ENCODE results near the gene NDFIP2.
"Not testable (repeated sequence)": the region's sequence is repeated elsewhere in the genome, so short reads cannot be mapped to it uniquely, and the experiment has no call there.

The NDFIP2 gene

DNA sequence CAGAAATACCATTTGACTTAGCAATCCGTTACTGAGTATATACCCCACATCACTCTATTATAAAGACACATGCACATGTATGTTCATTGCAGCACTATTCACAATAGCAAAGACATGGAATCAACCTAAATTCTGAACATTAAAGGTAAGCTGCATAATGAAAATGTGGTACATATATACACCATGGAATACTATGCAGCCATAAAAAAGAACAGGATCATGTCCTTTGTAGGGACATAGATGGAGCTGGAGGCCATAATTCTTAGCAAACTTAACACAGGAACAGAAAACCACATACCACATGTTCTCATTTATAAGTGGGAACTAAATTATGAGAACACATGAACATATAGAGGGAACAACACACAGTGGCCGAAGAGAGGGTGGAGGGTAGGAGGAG lies 85.2 kb downstream of the NDFIP2 start:
- no peak overlapping the region for H3K4me3 ChIP-seq (ENCODE audit: low read depth, low read length)
- H3K27ac ChIP-seq (ENCODE audit: low read depth, low read length), result no peak overlapping the region
- H3K27me3 ChIP-seq (ENCODE audit: control insufficient read depth, insufficient read depth, low read length), result no peaks in the 10 kb centered on the region
- H3K4me1 ChIP-seq (ENCODE audit: control insufficient read depth, insufficient read depth, low read length), result no peaks in the 10 kb centered on the region
- H3K9me3 ChIP-seq (ENCODE audit: control insufficient read depth, insufficient read depth, low read length), result no peaks in the 10 kb centered on the region
- no peak overlapping the region for H3K9ac ChIP-seq (ENCODE audit: low read depth, low read length)
- H3K36me3 ChIP-seq (ENCODE audit: control insufficient read depth, insufficient read depth, low read length), result no peaks in the 10 kb centered on the region

DNA sequence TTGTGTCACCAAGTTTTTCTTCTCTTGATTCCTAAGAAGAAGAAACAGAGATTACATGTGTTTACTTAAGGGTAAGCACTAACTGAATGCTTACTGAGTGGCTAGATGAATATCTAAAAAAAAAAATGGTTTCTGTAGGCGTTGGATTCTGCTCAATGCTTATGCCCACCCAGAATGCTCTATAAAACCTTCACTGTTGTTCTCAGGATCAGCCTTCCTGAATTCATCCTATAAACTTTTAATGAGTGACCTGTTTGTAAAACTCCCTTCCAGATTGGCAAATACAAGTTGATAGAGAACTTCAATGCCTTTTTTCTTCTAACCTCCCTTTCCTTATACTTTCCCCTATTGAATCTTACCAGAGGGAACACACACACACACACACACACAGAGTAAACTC lies 90.2 kb downstream of the NDFIP2 start:
- no peak overlapping the region for H3K4me3 ChIP-seq (ENCODE audit: low read depth, low read length)
- H3K36me3 ChIP-seq (ENCODE audit: control insufficient read depth, insufficient read depth, low read length), result no peaks in the 10 kb centered on the region
- no peak overlapping the region for H3K27ac ChIP-seq (ENCODE audit: low read depth, low read length)
- no peak overlapping the region for H3K9ac ChIP-seq (ENCODE audit: low read depth, low read length)
- no peaks in the 10 kb centered on the region for H3K4me1 ChIP-seq (ENCODE audit: control insufficient read depth, insufficient read depth, low read length)
- no peaks in the 10 kb centered on the region for H3K27me3 ChIP-seq (ENCODE audit: control insufficient read depth, insufficient read depth, low read length)
- H3K9me3 ChIP-seq (ENCODE audit: control insufficient read depth, insufficient read depth, low read length), result no peaks in the 10 kb centered on the region

DNA sequence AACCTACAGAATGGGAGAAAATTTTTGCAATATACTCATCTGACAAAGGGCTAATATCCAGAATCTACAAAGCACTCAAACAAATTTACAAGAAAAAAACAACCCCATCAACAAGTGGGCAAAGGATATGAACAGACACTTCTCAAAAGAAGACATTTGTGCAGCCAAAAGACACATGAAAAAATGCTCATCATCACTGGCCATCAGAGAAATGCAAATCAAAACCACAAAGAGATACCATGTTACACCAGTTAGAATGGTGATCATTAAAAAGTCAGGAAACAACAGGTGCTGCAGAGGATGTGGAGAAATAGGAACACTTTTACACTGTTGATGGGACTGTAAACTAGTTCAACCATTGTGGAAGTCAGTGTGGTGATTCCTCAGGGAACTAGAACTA lies 92.9 kb downstream of the NDFIP2 start:
- H3K4me1 ChIP-seq (ENCODE audit: control insufficient read depth, insufficient read depth, low read length); H3K9ac ChIP-seq (ENCODE audit: low read depth, low read length); H3K36me3 ChIP-seq (ENCODE audit: control insufficient read depth, insufficient read depth, low read length); H3K9me3 ChIP-seq (ENCODE audit: control insufficient read depth, insufficient read depth, low read length); H3K27ac ChIP-seq (ENCODE audit: low read depth, low read length); H3K4me3 ChIP-seq (ENCODE audit: low read depth, low read length); H3K27me3 ChIP-seq (ENCODE audit: control insufficient read depth, insufficient read depth, low read length): not testable (repeated sequence)

DNA sequence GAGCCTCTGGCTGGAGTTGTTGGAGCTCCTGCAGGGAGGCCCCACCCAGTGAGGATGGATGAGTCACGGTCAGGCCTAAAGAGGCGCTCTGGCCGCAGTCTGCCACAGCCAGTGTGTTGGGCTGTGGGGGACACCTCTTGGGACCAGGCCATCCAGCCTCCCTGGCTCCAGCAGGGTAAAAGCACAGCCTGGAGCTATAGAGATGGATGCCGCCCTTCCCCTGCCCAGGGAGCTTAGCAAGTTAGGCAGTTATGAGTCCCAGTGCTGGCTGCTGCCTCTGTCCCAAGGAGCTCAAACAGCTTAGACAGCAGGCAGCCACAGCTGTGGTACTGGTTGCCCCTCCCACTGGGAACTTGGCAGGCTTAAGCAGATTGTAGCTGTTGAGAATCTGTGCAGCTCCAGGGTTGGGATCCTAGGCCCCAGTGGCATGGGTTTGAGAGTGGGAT lies 100.9 kb downstream of the NDFIP2 start:
- no peaks in the 10 kb centered on the region for H3K27me3 ChIP-seq (ENCODE audit: control insufficient read depth, insufficient read depth, low read length)
- H3K27ac ChIP-seq (ENCODE audit: low read depth, low read length), result no peak overlapping the region
- no peak overlapping the region for H3K9ac ChIP-seq (ENCODE audit: low read depth, low read length)
- no peak overlapping the region for H3K4me3 ChIP-seq (ENCODE audit: low read depth, low read length)
- no peaks in the 10 kb centered on the region for H3K36me3 ChIP-seq (ENCODE audit: control insufficient read depth, insufficient read depth, low read length)
- H3K9me3 ChIP-seq (ENCODE audit: control insufficient read depth, insufficient read depth, low read length), result peaks cover 2% of the 10 kb centered on the region
- H3K4me1 ChIP-seq (ENCODE audit: control insufficient read depth, insufficient read depth, low read length), result no peaks in the 10 kb centered on the region

DNA sequence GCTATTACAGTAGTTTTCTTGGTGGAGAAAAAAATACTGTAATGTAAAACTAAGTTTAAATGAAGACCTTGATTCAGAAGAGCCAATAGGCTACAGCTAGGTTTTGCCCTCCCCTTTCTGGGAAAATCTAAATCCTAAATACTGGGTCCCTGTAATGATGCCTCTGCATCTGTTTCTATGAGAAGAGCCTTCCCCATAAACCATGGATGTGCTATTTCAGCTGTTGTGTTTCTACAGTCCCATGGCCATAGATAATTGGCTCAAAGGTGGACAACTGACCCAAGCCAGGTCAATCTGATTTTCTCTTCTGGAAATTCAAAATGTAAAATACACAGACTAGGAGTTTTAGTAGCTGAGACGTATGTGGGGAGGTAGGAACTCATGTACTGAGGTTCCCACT lies 101.9 kb downstream of the NDFIP2 start:
- Histone ChIP-seq H3K27ac (ENCODE audit: low read depth, low read length) (no peak overlapping the region), H3K9ac (ENCODE audit: low read depth, low read length) (no peak overlapping the region), H3K27me3 (ENCODE audit: control insufficient read depth, insufficient read depth, low read length) (no peaks in the 10 kb centered on the region), H3K4me3 (ENCODE audit: low read depth, low read length) (no peak overlapping the region), H3K9me3 (ENCODE audit: control insufficient read depth, insufficient read depth, low read length) (peaks cover 2% of the 10 kb centered on the region), H3K36me3 (ENCODE audit: control insufficient read depth, insufficient read depth, low read length) (no peaks in the 10 kb centered on the region), H3K4me1 (ENCODE audit: control insufficient read depth, insufficient read depth, low read length) (no peaks in the 10 kb centered on the region)

DNA sequence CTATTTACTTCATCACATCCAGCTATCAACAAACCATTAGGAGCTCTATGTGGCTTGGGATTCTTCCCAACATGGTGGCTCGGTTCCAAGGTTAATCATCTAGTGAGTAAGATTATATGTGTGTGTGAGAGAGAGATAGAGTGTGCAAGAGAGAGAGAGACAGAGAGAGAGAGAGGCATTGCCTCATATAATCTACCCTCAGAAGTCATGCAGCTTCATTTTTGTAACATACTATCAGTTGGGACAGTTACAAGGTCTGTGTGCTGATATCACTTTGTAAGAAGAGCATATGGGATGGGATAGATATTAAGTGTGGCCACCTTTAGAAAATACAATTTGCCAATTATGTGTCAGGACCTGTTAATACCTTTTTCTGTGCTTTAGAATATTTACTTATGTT lies 104.1 kb downstream of the NDFIP2 start:
- Histone ChIP-seq H3K36me3 (ENCODE audit: control insufficient read depth, insufficient read depth, low read length) (no peaks in the 10 kb centered on the region), H3K4me3 (ENCODE audit: low read depth, low read length) (no peak overlapping the region), H3K9me3 (ENCODE audit: control insufficient read depth, insufficient read depth, low read length) (peaks cover 2% of the 10 kb centered on the region), H3K27me3 (ENCODE audit: control insufficient read depth, insufficient read depth, low read length) (no peaks in the 10 kb centered on the region), H3K4me1 (ENCODE audit: control insufficient read depth, insufficient read depth, low read length) (no peaks in the 10 kb centered on the region), H3K27ac (ENCODE audit: low read depth, low read length) (no peak overlapping the region), H3K9ac (ENCODE audit: low read depth, low read length) (no peak overlapping the region)

DNA sequence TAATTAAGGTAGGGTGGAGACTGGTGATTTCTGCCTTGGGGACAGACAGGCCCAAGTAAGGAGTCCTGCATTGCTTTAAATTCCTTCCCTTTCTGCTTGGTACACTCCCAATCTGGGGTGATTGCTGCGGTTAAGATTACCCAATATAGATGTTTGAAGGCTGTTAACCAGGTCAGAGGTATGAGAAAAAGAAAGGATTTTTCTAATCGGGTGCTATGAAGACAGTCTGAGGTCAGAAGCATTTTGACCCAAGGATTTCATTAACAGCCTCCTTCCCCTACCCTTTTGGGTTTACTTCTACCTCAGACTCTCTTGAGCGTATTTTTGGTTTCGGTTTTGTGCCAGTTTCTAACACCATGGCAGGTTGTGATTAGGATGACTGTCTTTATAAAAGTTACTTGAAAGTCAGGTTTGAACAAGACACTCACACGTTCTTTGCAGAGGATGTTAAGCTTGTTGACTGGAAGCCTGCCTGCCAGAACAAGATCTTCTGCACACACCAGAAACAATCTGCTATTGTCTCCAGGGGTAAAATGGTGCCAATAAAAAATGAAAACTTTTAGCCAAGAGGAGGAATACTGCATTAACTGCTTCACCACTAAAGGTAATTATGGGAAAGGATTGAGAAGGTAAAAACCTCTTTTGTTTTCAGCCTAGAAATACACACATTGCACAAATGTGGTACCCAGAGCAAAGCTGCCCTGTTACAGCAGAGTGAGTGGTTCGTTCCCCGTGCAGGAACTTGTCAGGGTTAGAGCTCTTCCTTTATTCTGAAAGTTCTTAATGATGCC lies 108.8 kb downstream of the NDFIP2 start:
- Histone ChIP-seq H3K27ac (ENCODE audit: low read depth, low read length) (no peak overlapping the region), H3K36me3 (ENCODE audit: control insufficient read depth, insufficient read depth, low read length) (no peaks in the 10 kb centered on the region), H3K4me3 (ENCODE audit: low read depth, low read length) (no peak overlapping the region), H3K27me3 (ENCODE audit: control insufficient read depth, insufficient read depth, low read length) (no peaks in the 10 kb centered on the region), H3K4me1 (ENCODE audit: control insufficient read depth, insufficient read depth, low read length) (no peaks in the 10 kb centered on the region), H3K9ac (ENCODE audit: low read depth, low read length) (no peak overlapping the region), H3K9me3 (ENCODE audit: control insufficient read depth, insufficient read depth, low read length) (no peaks in the 10 kb centered on the region; the same call in none of the 2 replicates)

DNA sequence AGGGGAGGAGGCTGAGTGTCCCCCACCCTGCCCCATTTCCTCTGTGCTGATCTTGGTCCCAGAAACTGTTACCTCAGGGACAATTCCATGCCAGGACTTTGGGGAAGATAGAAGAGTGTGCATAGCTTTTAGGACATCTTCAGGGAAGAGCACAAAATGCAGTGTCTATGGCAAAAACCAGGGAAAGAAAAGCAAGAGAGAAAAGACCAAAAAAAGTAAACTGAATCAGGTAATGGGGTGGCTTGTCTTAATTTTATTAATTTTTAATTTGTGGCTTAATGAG lies 109.4 kb downstream of the NDFIP2 start:
- Histone ChIP-seq H3K4me1 (ENCODE audit: control insufficient read depth, insufficient read depth, low read length) (no peaks in the 10 kb centered on the region), H3K27ac (ENCODE audit: low read depth, low read length) (no peak overlapping the region), H3K27me3 (ENCODE audit: control insufficient read depth, insufficient read depth, low read length) (no peaks in the 10 kb centered on the region), H3K9ac (ENCODE audit: low read depth, low read length) (no peak overlapping the region), H3K36me3 (ENCODE audit: control insufficient read depth, insufficient read depth, low read length) (no peaks in the 10 kb centered on the region), H3K9me3 (ENCODE audit: control insufficient read depth, insufficient read depth, low read length) (no peaks in the 10 kb centered on the region), H3K4me3 (ENCODE audit: low read depth, low read length) (no peak overlapping the region)

DNA sequence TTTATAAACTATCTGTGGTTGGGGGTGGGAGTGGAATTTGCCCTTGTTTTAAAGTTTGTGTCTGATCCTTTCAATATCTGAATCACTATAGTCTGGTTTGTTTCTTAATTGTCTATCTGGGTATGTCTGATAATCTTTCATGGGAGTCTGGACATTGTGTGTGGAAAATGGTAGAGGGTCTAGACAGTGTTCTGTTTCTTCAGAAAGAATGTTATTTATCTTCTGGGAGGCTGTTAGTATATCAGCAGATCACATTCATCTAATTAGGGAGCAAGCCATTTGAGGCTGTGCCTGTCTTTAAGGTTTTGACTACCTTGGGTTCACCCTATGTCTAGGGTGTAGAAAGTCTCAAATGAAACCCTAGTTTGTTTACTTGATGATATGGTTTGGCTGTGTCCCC lies 110.5 kb downstream of the NDFIP2 start:
- Histone ChIP-seq H3K9me3 (ENCODE audit: control insufficient read depth, insufficient read depth, low read length) (no peaks in the 10 kb centered on the region), H3K27me3 (ENCODE audit: control insufficient read depth, insufficient read depth, low read length) (no peaks in the 10 kb centered on the region)

DNA sequence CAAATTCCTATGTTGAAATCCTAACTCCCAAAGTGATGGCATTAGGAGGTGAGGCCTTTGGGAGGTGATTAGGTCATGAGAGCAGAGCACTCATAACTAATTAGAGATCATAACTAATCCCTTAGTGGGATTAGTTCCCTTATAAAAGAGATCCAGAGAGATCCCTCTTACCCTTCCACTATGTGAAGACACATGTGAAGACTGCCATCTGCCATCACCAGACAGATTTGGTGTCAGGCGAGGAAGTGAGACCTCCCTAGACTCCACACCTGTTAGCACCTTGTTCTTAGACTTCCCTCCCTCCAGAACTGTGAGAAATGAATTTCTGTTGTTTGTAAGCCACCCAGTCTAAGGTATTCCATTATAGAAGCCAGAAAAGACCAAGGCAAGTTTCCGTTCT lies 112.2 kb downstream of the NDFIP2 start:
- Histone ChIP-seq H3K36me3 (ENCODE audit: control insufficient read depth, insufficient read depth, low read length) (no peaks in the 10 kb centered on the region), H3K4me3 (ENCODE audit: low read depth, low read length) (no peak overlapping the region), H3K9ac (ENCODE audit: low read depth, low read length) (no peak overlapping the region), H3K27me3 (ENCODE audit: control insufficient read depth, insufficient read depth, low read length) (no peaks in the 10 kb centered on the region), H3K27ac (ENCODE audit: low read depth, low read length) (no peak overlapping the region), H3K9me3 (ENCODE audit: control insufficient read depth, insufficient read depth, low read length) (no peaks in the 10 kb centered on the region), H3K4me1 (ENCODE audit: control insufficient read depth, insufficient read depth, low read length) (no peaks in the 10 kb centered on the region)

More for the DNA sequence above, 110.5 kb downstream of the NDFIP2 start:
- Histone ChIP-seq H3K36me3 (ENCODE audit: control insufficient read depth, insufficient read depth, low read length) (no peaks in the 10 kb centered on the region), H3K4me1 (ENCODE audit: control insufficient read depth, insufficient read depth, low read length) (no peaks in the 10 kb centered on the region), H3K9ac (ENCODE audit: low read depth, low read length) (no peak overlapping the region), H3K27ac (ENCODE audit: low read depth, low read length) (no peak overlapping the region), H3K4me3 (ENCODE audit: low read depth, low read length) (no peak overlapping the region)

DNA sequence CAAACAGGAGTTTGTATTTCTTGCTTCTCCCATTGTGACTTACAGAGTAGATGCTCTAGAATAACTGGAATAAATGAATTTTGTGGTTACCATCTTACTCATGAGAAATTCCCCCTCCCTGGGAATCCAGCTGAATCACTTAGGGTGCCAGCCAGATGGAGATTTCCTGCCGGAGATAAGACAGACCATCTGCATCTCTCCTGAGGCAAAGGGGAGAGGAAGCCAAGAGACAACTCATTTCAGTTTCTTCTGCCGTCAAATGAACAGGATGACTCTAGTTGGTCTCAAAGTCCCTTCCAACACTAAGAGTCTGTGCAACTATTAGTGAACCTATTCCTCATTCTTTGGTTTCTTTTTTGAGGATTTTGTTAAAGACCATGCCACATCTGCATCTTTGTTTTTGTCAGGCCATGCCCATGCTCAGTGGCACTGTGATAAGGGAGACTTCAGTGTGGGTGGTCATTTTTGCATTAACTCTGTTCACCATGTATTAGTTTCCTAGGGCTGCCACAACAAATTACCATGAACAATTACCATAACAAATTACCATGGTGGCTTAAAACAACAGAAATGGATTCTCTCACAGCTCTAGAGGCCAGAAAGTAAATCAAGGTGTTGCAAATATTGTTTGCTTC lies 112.8 kb downstream of the NDFIP2 start:
- Histone ChIP-seq H3K27me3 (ENCODE audit: control insufficient read depth, insufficient read depth, low read length) (no peaks in the 10 kb centered on the region), H3K4me3 (ENCODE audit: low read depth, low read length) (no peak overlapping the region), H3K9ac (ENCODE audit: low read depth, low read length) (no peak overlapping the region), H3K36me3 (ENCODE audit: control insufficient read depth, insufficient read depth, low read length) (no peaks in the 10 kb centered on the region), H3K9me3 (ENCODE audit: control insufficient read depth, insufficient read depth, low read length) (no peaks in the 10 kb centered on the region), H3K4me1 (ENCODE audit: control insufficient read depth, insufficient read depth, low read length) (no peaks in the 10 kb centered on the region), H3K27ac (ENCODE audit: low read depth, low read length) (no peak overlapping the region)

All from HUES48 (cell line).